CD1c-positive myeloid dendritic cell (primary cell): ENCODE data around the gene SNCB.

Experiments used
- DNase-seq: peaks from one replicate; pipeline ENCODE4 v3.0.0-alpha.2; 2016; ENCODE audit errors: extremely low spot score

The SNCB gene

DNA sequence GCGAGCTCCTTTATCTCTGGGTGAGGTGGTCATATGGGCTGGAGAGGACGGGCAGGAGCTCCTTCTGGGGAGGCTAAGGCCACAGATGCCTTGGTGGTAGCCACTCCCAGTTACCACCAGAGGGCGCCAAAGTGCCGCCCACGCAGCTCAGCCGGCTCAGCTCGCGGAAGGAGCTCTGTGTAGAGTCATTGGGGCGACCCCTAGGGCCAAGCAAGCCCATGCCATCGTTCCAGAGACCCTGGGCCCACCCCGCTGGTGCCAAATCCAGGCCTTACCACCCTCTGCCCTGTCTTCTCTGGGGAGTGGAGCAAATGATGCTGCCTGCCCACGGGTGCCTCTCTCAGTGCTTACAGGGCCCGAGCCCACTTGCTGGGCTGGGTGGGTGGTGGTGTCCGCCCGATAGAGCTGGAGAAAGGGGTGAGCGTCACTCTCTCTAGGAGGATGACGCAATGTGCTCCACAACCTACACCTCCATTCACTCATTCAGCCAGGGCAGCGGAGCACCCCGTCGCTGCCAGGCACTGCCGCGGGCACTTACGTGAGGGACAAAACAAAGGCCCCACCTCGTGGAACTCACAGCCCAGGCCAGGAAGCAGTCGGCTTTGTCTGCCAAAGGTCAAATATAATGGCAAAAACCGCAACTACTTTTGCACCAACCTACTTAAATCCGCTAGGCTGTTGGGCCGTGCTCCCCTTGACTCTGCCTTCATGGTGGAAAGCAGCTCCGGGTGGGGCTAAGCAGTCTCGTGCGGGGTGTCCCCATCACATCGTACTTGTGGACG lies 30.7 kb upstream of the SNCB start:
- peak; percentile 87 for DNase-seq

DNA sequence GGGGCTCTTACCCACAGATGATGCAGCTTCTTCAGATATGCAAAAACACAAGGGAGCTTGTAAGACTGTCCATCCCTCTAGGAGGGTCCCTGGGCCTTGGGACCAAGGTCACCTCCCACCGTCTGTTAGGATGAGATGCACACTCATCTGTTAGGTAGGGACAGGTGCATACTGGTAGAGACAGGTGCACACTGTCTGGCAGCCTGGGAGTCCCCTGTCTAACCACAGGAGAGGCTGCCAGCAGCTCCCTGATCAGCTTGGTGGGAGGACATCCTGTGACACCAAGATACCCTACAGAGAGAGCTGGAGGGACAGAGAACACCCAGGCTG lies 30.2 kb upstream of the SNCB start:
- DNase-seq: no peak

DNA sequence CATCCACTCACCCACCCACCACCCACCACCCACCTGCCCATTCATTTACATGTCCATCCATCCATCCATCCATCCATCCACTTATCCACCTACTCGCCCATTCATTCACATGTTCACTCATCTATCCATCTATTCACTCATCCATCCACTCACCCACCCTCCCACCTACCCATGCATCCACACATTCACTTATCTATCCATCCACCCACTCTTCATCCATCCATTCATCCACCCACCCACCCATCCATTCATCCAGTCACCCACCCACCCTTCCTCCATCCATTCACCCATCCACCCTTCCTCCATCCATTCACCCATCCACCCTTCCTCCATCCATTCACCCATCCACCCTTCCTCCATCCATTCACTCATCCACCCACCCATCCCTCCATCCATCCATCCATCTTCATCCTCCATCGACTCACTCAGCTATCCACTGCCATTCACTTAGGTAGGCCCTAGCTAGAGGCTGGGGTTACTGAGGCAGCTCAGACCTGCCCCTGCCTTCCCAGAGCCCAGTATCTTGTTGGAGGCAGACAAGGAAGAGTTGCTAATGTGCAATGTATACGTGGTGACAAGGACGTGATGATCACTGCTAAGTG lies 29.6 kb upstream of the SNCB start:
- no peak for DNase-seq

DNA sequence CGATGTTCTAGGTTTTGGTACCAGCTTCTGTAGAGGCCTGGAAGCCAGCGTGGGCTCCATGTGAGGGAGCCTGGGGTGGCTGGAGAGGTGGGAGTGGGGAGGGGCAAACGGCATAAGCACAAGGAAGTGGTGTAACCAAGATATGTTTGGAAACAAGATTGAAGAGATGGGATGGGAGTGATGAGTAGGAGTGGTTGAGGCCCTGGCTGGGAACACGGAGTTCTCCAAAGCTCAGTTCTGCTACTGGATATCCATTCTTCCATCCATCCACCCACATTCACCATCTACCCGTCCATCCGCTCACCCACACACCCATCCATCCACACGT lies 29.1 kb upstream of the SNCB start:
- no peak for DNase-seq

DNA sequence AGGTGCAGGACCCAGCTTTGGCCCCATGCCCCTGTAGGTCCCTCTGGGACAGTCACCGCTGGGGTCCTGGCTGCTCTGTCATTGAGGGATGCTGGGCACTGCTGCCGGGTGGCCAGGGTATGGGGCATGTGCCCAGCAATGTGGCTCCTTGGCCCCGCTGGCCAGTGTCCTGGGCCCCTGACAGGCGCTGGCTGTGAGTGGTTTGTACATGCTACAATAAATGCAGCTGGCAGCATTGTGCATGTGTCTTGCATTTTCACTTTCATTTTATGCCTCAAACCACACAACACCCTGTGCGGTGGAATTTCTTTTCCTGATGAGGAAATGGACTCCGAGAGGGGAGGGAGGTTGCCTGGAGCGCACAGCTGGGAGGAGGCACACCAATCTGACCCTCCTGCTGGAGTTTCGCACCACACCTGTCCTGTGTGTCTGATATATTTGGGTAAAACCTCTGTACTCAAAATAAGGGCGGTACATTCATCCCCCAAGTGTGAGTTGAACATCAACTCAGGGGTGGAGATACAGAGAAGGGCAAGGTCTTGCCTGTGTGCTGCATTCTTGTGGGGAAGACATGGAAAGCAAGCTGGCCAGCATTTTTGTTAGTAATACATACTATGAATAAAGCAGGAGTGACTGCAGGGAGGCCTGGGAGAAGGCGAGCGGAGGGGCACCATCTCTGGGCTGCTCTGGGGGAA lies 28.6 kb upstream of the SNCB start:
- DNase-seq: peak; percentile 33

- peak; percentile 71 for DNase-seq
Measured at GRCh38 chr5:176658007-176658599, 27.8 kb upstream of the SNCB start.

- no peak for DNase-seq
Measured at GRCh38 chr5:176656467-176656990, 26.2 kb upstream of the SNCB start.

DNA sequence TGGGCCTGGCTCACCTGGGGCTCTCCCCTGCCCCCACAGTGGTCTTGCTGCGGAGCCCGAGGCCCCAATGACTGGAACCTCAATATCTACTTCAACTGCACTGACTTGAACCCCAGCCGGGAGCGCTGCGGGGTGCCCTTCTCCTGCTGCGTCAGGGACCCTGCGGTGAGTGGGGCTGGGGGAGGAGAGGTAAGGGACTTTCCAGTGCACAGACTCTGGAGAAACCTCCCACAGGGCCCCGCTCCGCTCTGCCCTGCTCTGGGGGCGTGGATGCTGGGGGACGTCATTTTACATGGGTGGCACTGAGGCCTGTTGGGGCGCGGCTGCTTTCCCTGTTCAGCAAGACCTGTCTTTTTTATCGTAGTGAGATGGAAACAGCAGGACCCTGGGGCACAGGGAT lies 24.5 kb upstream of the SNCB start:
- no peak for DNase-seq

DNA sequence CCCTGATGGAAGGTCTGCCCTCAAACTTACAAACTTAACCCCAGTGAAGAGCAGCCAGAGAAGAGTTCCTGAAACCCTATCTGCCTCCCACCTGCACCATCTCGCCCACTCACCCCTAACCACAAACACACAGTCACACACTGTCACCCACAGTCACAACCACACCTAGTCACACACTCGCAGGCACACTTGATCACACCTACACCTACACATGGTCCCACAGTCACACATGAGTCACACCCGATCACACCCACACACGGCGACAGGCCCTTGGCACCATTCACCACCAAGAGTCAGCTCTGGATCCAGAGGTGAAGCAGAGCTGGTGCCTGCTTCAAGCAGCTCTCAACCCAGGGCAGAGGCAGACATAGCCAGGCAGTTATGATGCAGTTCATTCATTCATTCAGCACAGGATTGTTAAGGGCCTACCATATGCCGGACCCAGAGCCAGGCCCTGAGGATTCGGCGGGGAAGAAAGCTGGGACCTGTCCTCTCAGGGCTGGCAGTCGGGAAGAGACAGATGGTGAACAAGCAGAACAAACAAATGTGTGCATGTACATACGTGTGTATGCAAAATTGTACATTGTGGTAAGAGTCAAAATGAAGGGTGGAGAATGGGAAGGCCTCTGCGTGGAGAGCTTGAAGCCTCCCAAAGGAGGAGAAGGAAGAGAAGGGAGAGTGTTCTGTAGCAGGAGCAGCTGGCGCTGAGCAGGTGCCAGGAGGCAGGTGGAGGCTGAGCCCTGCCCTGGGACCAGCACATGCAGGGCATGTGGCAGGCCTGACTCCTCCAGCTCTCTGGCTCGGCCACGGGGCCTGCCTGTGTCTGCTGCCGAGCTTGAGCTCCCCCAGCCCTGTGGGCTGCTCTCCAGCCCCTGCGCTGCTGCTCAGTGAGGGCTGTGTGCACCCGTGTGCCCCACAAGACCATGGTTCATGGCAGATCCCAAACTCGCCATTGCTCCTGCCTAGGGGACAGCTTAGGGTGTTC lies 23.4 kb upstream of the SNCB start:
- DNase-seq: peak; percentile 81

DNA sequence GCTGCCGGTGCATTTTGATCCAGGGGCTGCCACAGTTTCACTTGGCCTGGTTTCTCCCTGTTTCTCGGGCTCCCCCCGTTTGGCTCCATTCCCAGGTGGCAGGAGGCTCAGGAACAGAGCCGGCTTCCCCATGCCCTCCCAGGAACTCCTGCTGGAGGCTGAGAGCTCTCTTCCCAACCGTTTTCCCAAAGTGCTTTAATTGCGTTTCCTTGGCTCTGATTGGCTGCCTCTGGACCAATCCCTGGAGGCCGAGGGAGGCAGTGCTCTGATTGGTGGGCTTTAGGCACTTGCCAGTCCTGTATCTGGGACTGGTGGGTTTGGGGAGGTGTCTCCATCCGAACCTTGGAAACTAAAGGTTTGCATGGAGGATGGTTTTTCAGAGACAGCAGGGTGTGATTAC lies 21.8 kb upstream of the SNCB start:
- DNase-seq: no peak

DNA sequence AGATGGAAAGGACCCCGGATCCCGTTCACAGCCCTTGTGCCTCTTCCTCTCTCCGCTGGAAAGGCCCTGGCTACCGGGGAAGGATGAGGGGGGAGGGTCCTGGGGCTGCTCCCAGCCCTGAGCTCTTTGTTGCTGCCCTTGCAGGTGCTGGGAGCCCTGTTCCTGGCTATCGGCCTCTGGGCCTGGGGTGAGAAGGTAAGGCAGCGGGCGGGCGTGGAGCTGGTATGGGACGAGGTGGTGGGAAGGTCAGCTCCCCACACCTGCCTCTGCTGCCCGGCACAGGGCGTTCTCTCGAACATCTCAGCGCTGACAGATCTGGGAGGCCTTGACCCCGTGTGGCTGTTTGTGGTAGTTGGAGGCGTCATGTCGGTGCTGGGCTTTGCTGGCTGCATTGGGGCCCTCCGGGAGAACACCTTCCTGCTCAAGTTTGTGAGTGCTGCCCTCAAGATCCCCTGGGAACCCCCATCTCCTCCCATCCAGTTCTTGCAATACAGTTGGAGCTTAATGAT lies 21.2 kb upstream of the SNCB start:
- DNase-seq: no peak

DNA sequence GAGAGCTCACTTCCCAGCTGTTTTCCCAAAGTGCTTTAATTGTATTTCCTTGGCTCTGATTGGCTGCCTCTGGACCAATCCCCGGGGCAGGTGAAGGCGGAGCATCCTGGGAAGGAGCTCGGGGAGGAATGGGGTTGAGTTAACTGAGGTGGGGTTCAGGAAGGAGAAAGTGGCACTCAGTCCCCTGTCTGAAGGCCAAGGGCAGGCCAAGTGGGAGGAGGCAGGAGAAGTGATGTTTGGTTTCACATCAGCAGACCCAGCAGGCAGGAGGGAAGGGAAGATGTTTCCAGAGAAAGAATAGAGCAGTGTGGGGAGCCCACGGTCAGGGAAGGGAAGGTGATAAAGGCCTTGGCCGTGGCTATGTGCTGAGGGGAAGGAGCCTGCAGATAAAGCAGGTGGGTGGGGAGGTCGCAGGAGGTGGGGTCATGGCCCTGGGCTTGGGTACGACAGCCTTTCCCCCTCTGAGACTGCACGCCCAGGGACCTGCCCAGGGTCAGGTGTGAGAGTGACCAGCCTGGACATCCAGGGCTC lies 20.1 kb upstream of the SNCB start:
- DNase-seq: no peak

DNA sequence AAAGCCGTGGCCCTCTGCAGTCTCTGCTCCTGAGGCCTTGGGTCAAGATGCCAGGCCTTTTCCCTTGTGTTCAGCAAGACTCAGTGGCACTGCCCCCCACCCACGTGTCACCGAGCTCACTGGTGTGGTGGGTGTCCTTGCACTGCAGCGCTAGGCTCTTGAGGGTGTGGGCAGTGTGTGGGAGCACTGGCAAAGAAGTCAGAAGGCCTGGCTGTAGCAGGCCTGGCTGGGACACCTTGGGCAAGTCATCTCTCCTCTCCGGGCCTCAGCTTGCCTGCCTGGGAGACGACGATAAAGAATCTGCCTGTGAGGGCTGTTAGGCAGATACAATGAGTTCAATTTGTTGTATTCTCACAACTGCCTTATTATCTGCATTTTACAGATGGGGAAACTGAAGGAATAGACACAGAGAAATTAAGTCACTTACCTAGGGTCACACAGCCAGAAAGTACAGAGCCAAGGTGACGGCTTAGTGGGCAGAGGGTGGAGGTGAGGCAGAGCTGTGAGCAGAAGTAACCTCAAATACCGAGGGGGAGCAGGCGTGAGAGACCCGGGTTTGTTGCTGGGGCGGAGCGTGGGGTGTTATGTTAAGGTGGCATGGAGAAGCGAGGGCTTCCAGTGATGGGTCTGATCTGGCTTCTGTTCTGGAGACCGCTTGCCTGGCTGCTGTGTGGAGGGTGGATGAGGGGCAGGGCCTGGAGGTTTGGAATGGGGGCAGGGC lies 18.3 kb upstream of the SNCB start:
- DNase-seq: peak; percentile 11

DNA sequence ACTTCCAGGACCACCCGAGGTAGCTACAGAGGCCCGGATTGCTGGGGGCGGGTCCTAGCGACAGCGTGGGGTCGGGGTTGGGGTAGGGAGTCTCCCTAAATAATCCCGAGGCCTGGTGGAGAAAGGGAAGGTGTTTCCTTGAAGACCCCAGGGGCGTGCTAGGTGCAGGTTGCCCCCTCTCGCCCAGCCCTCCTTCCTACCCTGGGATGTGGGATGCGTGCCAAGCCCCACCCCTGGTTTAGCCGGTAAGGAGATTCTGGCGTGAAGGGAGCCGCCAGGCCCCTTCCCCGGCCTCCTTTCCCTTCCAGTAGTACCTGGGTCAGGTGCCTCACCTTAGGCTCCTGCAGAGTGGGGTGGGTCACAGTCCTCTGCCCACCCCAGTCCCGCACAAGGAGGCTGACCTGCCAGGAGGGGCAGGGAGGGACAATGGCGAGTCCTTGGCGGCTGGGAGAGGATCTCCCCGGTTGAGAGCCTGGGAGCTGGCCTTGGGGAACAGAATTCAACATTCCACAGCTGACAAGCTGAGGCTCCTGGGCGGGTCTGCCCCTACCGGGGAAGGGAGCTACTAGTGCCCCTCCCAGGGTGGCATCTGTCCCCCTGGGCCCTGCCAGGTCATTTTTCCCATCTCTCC lies 17.6 kb upstream of the SNCB start:
- no peak for DNase-seq

GRCh38 chr5:176647030-176647842 lies 16.9 kb upstream of the SNCB start, which contains the start of gene TSPAN17:
TSPAN17 (plus strand) TSS chr5:176647484; CDS start chr5:176647616, 132 bp downstream.
- DNase-seq: peak; percentile 99

DNA sequence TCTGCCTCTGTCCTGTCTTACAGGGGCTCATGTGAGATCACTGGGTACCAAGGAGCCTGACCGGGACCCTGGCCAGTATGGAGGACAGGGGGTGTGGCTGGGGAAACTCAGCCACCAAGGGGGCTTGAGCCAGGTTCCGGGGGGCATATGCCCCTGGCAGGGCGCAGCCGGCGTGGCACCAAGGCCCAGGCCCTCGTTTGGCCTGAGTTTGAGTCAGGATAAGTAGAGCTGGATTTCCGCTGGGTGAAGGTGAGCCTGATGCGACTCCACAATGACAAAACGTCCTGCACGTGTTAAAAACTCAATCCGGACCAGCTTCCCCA lies 16.3 kb upstream of the SNCB start:
- DNase-seq: no peak

DNA sequence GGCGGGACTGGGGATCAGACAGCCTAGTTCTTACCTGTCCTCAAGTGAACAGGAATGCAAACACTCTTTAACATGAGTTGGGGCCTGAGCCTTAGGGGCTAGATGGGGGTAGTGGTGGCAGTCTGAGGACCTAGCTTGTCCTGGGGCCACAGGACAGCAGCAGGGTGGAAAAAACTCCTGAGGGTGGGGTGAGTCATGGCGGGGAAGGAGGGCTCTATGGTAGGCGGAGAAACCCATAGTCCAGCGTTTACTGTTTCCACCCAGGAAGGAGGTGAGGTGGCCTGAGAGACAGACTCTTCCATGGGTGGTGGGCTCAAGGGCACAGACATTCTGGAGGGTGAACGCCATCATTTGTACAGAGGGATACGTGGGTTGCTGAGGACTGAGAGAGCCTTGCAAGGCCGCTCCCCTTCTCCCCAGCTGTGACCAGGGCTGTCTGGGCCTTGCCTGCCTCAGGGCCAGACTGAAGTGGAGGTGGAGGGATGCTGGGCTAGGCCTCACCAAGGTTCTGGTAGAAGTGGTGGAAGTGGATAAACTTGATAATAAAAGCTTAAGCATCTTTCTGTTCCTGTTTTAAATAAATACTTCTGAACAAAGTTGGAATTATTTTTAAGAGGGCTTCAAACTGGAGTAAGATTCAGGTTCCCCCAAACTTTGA lies 15.8 kb upstream of the SNCB start:
- DNase-seq: no peak

DNA sequence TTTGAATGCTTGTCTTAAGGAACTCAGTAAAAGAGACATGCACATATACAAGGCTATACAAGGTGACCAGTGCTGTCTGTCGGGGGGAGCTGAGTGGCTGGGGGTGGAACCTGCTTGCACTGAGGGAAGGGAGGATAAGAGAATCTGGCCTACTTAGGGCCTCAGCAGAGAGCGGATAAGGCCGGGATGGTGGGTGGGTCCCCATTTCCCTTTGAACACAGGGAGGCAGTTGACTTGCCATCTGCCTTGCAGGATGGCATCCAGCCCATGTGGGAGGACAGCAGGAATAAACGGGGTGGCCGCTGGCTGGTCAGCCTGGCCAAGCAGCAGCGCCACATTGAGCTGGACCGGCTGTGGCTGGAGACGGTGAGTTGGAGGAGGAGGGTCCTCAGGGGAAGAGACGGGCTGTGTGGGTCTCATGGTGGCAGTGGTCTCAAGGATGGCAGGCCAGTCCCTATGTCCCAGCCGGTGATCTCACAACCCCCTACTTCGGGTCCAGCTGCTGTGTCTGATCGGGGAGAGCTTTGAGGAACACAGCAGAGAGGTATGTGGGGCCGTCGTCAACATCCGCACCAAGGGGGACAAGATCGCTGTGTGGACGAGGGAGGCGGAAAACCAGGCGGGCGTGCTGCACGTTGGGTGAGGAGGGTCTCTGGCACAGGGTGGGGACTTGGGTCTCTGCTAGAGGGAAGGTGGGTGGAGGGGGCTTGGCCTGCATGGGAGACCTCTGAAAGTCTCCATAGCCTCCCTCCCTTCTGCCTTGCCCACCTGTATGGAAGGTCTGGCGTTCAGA lies 14.7 kb upstream of the SNCB start:
- DNase-seq: no peak
